ENCODE data around the gene ANXA8. TPM values are rescaled to one million over a fixed set of nuclear protein-coding genes. Genes with fewer than 3 reads are reported as not detected.

Gene ANXA8
- total RNA-seq, 1 experiment from 2014 or later = 0.17 TPM

Other genes with a start within 250 kb of the ANXA8 start
- not detected in 2 replicates for gene GDF10, start 183.9 kb downstream of the ANXA8 start, total RNA-seq (2014; rRNA removed; shearing (Covaris generic))
- gene GDF2, start 161.7 kb downstream of the ANXA8 start, total RNA-seq (2014; rRNA removed; shearing (Covaris generic)) = not detected in 2 replicates
- not detected in 2 replicates for gene RBP3, start 135.8 kb downstream of the ANXA8 start, total RNA-seq (2014; rRNA removed; shearing (Covaris generic))
- 0.53 and 1.0 TPM in 2 replicates for gene ZNF488, start 99.8 kb downstream of the ANXA8 start, total RNA-seq (2014; rRNA removed; shearing (Covaris generic))
- not detected in 2 replicates for gene FAM25G, start 7.6 kb upstream of the ANXA8 start, total RNA-seq (2014; rRNA removed; shearing (Covaris generic))
- 0.35 and 2.9 TPM in 2 replicates for gene AGAP9, start 39.5 kb upstream of the ANXA8 start, total RNA-seq (2014; rRNA removed; shearing (Covaris generic))